Progenitor cell of endocrine pancreas (in vitro differentiated cells): ENCODE measurements around the gene CUX1. TPM values are rescaled to one million over a fixed set of nuclear protein-coding genes. Genes with fewer than 3 reads are reported as not detected.

Experiments
- DNase-seq: peaks from one replicate; pipeline ENCODE4 v3.0.0; 2021; ENCODE audit warnings: low spot score; ENCODE audit not compliant: unreplicated experiment
- H3K27ac Mint-ChIP-seq: 2 replicates; pipeline ENCODE4 v1.8.0; 2021; ENCODE audit warnings: mild to moderate bottlenecking, moderate library complexity, mixed read lengths
- H3K27me3 Mint-ChIP-seq: 2 replicates; pipeline ENCODE4 v1.8.0; 2021; ENCODE audit warnings: mixed read lengths
- H3K36me3 Mint-ChIP-seq: 2 replicates; pipeline ENCODE4 v1.8.0; 2022; ENCODE audit warnings: mixed read lengths; ENCODE audit not compliant: insufficient read depth
- H3K4me1 Mint-ChIP-seq: 2 replicates; pipeline ENCODE4 v1.8.0; 2021; ENCODE audit warnings: low read depth, mixed read lengths
- H3K4me3 Mint-ChIP-seq: 2 replicates; pipeline ENCODE4 v1.8.0; 2021; ENCODE audit warnings: low read depth, mild to moderate bottlenecking, moderate library complexity, mixed read lengths
- H3K9me3 Mint-ChIP-seq: 2 replicates; pipeline ENCODE4 v1.8.0; 2021; ENCODE audit warnings: low read depth, mixed read lengths
- CTCF ChIP-seq: fragments of 200-600 bp; sonication (generic); IDR thresholded peaks from one replicate; pipeline ENCODE4 v1.5.0; 2021; ENCODE audit warnings: antibody characterized with exemption, mild to moderate bottlenecking; ENCODE audit not compliant: unreplicated experiment
- total RNA-seq: library from RNA; stranded (reverse); gene quantifications from 2 replicates; pipeline ENCODE4 v1.2.1, GENCODE V29; 2021

The CUX1 gene
- total RNA-seq, 1 donor from 2014 or later = 103 TPM

DNA sequence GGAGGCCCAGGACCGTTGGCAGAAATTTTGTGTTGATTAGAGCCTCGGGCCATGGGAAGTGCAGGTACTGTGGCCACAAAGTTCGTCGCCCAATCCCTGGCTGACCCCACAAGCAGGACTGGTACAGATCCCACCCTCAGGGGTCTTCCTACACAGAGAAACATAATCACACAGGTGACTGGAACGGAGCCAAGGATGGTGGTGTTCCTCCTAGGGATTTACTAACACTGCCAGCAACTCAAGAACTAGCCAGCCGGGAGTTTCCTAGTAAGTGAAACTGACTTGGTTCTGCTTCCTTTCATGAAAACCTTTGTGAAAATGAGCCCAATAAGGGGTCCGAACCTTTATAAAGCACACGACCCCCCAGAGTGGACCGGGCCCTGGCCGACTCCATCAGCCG lies 5.7 kb downstream of the CUX1 start:
- Mint-ChIP-seq H3K4me1 (peaks cover 58% of the 10 kb centered on the region), H3K27me3 (no peaks in the 10 kb centered on the region), H3K9me3 (no peaks in the 10 kb centered on the region), H3K4me3 (no peak overlapping the region), H3K27ac (peak overlapping the region; percentile 67), H3K36me3 (peaks cover 2% of the 10 kb centered on the region)
- no peak for TF ChIP-seq CTCF
- no peak for DNase-seq

- Mint-ChIP-seq H3K9me3 (no peaks in the 10 kb centered on the region), H3K4me1 (peaks cover 54% of the 10 kb centered on the region), H3K27ac (no peak overlapping the region), H3K4me3 (no peak overlapping the region), H3K36me3 (peaks cover 5% of the 10 kb centered on the region), H3K27me3 (no peaks in the 10 kb centered on the region)
- DNase-seq = no peak
- no peak for TF ChIP-seq CTCF
Observed at GRCh38 chr7:101823596-101823995, 6.2 kb downstream of the CUX1 start.

GRCh38 chr7:101824440-101824839 lies 7.0 kb downstream of the CUX1 start:
- no peak for TF ChIP-seq CTCF
- Mint-ChIP-seq H3K27ac (no peak overlapping the region), H3K36me3 (peaks cover 5% of the 10 kb centered on the region), H3K4me1 (peaks cover 48% of the 10 kb centered on the region), H3K4me3 (no peak overlapping the region), H3K27me3 (no peaks in the 10 kb centered on the region), H3K9me3 (no peaks in the 10 kb centered on the region)
- no peak for DNase-seq

- H3K36me3 Mint-ChIP-seq = peaks cover 7% of the 10 kb centered on the region
- no peaks in the 10 kb centered on the region for H3K9me3 Mint-ChIP-seq
- no peak overlapping the region for H3K27ac Mint-ChIP-seq
- H3K27me3 Mint-ChIP-seq = no peaks in the 10 kb centered on the region
- no peak overlapping the region for H3K4me3 Mint-ChIP-seq
- H3K4me1 Mint-ChIP-seq = peaks cover 32% of the 10 kb centered on the region
- DNase-seq = no peak
- no peak for TF ChIP-seq CTCF
Observed at GRCh38 chr7:101826081-101826835, 8.8 kb downstream of the CUX1 start.

DNA sequence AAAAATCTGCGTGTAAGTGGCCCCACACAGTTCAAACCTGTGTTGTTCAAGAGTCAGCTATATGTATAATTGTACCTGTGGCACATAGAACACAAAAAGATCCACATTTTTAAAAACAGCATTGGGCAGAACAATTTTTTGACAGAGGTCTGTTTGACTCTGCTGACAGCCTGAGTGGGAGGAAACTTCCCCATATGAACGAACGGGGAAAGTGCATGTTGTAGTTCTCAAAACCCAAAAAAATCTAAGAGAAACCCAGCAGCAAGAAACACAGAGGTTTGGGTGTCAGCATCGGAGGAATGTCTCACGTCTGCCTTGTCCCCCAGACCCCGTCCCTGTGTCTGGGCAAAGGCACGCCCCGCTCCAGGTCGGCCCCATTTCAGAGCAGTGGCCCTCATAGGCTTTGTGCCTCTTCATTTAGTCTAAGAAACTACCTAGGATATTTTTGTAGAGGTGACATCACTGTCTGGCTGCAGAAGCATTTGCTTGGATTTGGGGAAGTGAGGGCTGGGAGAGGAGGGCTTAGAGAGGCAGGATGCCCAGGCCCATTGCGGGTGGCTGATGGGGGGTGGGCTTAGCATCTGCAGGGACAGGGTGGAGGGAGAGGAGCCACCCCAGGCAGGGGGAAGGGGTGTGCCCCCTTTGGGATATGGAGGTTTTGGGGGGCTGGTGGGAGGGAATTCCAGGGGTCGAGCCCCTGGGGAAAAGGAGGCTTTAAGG lies 11.0 kb downstream of the CUX1 start:
- H3K4me3 Mint-ChIP-seq = no peak overlapping the region
- H3K36me3 Mint-ChIP-seq = peaks cover 8% of the 10 kb centered on the region
- DNase-seq = no peak
- no peaks in the 10 kb centered on the region for H3K9me3 Mint-ChIP-seq
- H3K27me3 Mint-ChIP-seq = no peaks in the 10 kb centered on the region
- TF ChIP-seq CTCF = no peak
- H3K4me1 Mint-ChIP-seq = peaks cover 24% of the 10 kb centered on the region
- no peak overlapping the region for H3K27ac Mint-ChIP-seq
